SK-N-SH treated with all-trans-retinoic acid at 6 μM for 48 hours (cell line): ENCODE data around the gene IFI27L1.

Source experiments
- ATAC-seq: fragments of 200-7000 bp; cut with Tn5 transposase; 3 replicates; pipeline ENCODE4 v1.9.1; 2020; ENCODE audit warnings: mild to moderate bottlenecking, moderate library complexity
- ARNTL ChIP-seq: fragments of 450-650 bp; formaldehyde crosslinking; IDR thresholded peaks from 2 replicates; pipeline ENCODE4 v1.5.0; 2020; ENCODE audit warnings: low read depth, mild to moderate bottlenecking, moderate library complexity, borderline replicate concordance
- BACH2 ChIP-seq: fragments of 250-450 bp; sonication (Bioruptor Pico); IDR thresholded peaks from 2 replicates; pipeline ENCODE4 v1.9.0; 2021; ENCODE audit warnings: mild to moderate bottlenecking, borderline replicate concordance
- CREB5 ChIP-seq: fragments of 250-450 bp; sonication (Bioruptor Pico); IDR thresholded peaks from 2 replicates; pipeline ENCODE4 v1.5.1; 2020; ENCODE audit warnings: low read depth, mild to moderate bottlenecking, moderate library complexity
- CSDC2 ChIP-seq: fragments of 250-450 bp; sonication (Bioruptor Pico); IDR thresholded peaks from 2 replicates; pipeline ENCODE4 v1.5.0; 2020; ENCODE audit warnings: mild to moderate bottlenecking, moderate library complexity
- CSRNP3 ChIP-seq: fragments of 250-450 bp; sonication (Bioruptor Pico); IDR thresholded peaks from 2 replicates; pipeline ENCODE4 v1.5.1; 2021; ENCODE audit warnings: mild to moderate bottlenecking, moderate library complexity
- ESRRG ChIP-seq: fragments of 250-450 bp; sonication (Bioruptor Pico); IDR thresholded peaks from 2 replicates; pipeline ENCODE4 v1.6.1; 2021; ENCODE audit warnings: mild to moderate bottlenecking
- GLIS3 ChIP-seq: fragments of 250-450 bp; sonication (Bioruptor Pico); IDR thresholded peaks from 2 replicates; pipeline ENCODE4 v1.5.0; 2020; ENCODE audit warnings: mild to moderate bottlenecking, moderate library complexity
- OSR1 ChIP-seq: fragments of 250-450 bp; sonication (Bioruptor Pico); IDR thresholded peaks from 2 replicates; pipeline ENCODE4 v1.8.0; 2022; ENCODE audit warnings: moderate library complexity, mild to moderate bottlenecking, inconsistent platforms
- PATZ1 ChIP-seq: fragments of 250-450 bp; sonication (Bioruptor Pico); IDR thresholded peaks from 2 replicates; pipeline ENCODE4 v1.8.0; 2020; ENCODE audit warnings: mild to moderate bottlenecking, moderate library complexity, borderline replicate concordance
- POU6F1 ChIP-seq: fragments of 250-450 bp; sonication (Bioruptor Pico); IDR thresholded peaks from 2 replicates; pipeline ENCODE4 v1.8.0; 2021; ENCODE audit warnings: low read depth, mild to moderate bottlenecking, moderate library complexity, borderline replicate concordance
- RARB ChIP-seq: fragments of 250-450 bp; sonication (Bioruptor Pico); IDR thresholded peaks from 2 replicates; pipeline ENCODE4 v1.8.0; 2021; ENCODE audit warnings: mild to moderate bottlenecking, moderate library complexity
- SNAI2 ChIP-seq: fragments of 250-450 bp; sonication (Bioruptor Pico); IDR thresholded peaks from 2 replicates; pipeline ENCODE4 v1.5.0; 2020; ENCODE audit warnings: mild to moderate bottlenecking, moderate library complexity
- TCF4 ChIP-seq: fragments of 250-450 bp; sonication (Bioruptor Pico); IDR thresholded peaks from 2 replicates; pipeline ENCODE4 v1.8.0; 2021; ENCODE audit warnings: mild to moderate bottlenecking, moderate library complexity, borderline replicate concordance
- ZC3H10 ChIP-seq: fragments of 250-450 bp; sonication (Bioruptor Pico); IDR thresholded peaks from 2 replicates; pipeline ENCODE4 v1.5.1; 2021; ENCODE audit warnings: mild to moderate bottlenecking, moderate library complexity
- ZFP3 ChIP-seq: fragments of 250-450 bp; sonication (Bioruptor Pico); IDR thresholded peaks from 2 replicates; pipeline ENCODE4 v1.5.0; 2020; ENCODE audit warnings: mild to moderate bottlenecking, moderate library complexity
- ZNF565 ChIP-seq: fragments of 450-650 bp; formaldehyde crosslinking; conservative IDR thresholded peaks from 2 replicates; pipeline ENCODE4 v1.5.0; 2020; ENCODE audit warnings: low read depth, mild to moderate bottlenecking, moderate library complexity
- ZNF70 ChIP-seq: fragments of 450-650 bp; formaldehyde crosslinking; IDR thresholded peaks from 2 replicates; pipeline ENCODE4 v1.5.0; 2020; ENCODE audit warnings: mild to moderate bottlenecking, moderate library complexity
- ZNF8 ChIP-seq: fragments of 450-650 bp; formaldehyde crosslinking; IDR thresholded peaks from 2 replicates; pipeline ENCODE4 v1.5.0; 2020; ENCODE audit warnings: mild to moderate bottlenecking, moderate library complexity

IFI27L1 gene

GRCh38 chr14:94042433-94043091, 38.5 kb upstream of the IFI27L1 start (continued):
- TF ChIP-seq PATZ1 (CRISPR knock-in tag) (no peak), ZNF8 (CRISPR knock-in tag) (no peak), ARNTL (CRISPR knock-in tag) (no peak), GLIS3 (CRISPR knock-in tag) (no peak)
- TF ChIP-seq, all 23 proteins: peak for 0

GRCh38 chr14:94043111-94043755, 37.9 kb upstream of the IFI27L1 start:
- no peak for ATAC-seq

GRCh38 chr14:94043756-94044475, 37.2 kb upstream of the IFI27L1 start:
- TF ChIP-seq ARNTL (CRISPR knock-in tag) (no peak), ZC3H10 (no peak), ZFP3 (no peak), CSRNP3 (CRISPR knock-in tag) (no peak), CREB5 (CRISPR knock-in tag) (no peak), ZNF565 (CRISPR knock-in tag) (no peak), OSR1 (CRISPR knock-in tag) (no peak), PATZ1 (CRISPR knock-in tag) (no peak), RARB (CRISPR knock-in tag) (no peak)
- TF ChIP-seq, all 23 proteins: peak for 0
- ATAC-seq, result no peak

More at GRCh38 chr14:94043111-94043755, 37.9 kb upstream of the IFI27L1 start:
- no peak for TF ChIP-seq CSDC2 (CRISPR knock-in tag)
- TF ChIP-seq TCF4 (CRISPR knock-in tag), result no peak
- TF ChIP-seq BACH2 (CRISPR knock-in tag), result no peak
- no peak for TF ChIP-seq CREB5 (CRISPR knock-in tag)
- TF ChIP-seq ZC3H10, result no peak
- no peak for TF ChIP-seq ARNTL (CRISPR knock-in tag)
- no peak for TF ChIP-seq RARB (CRISPR knock-in tag)
- no peak for TF ChIP-seq ZNF70 (CRISPR knock-in tag)
- TF ChIP-seq POU6F1 (CRISPR knock-in tag), result no peak
- TF ChIP-seq SNAI2 (CRISPR knock-in tag), result no peak
- TF ChIP-seq ESRRG (CRISPR knock-in tag), result no peak
